GM19452 (cell line): ENCODE results near the gene GKAP1.
"Not testable (repeated sequence)": the region's sequence is repeated elsewhere in the genome, so short reads cannot be mapped to it uniquely, and the experiment has no call there.

Experiments used
- ATAC-seq: cut with Tn5 transposase; IDR thresholded peaks from one replicate; pipeline ENCODE4 v1.9.1; 2021; ENCODE audit not compliant: unreplicated experiment

Gene GKAP1

DNA sequence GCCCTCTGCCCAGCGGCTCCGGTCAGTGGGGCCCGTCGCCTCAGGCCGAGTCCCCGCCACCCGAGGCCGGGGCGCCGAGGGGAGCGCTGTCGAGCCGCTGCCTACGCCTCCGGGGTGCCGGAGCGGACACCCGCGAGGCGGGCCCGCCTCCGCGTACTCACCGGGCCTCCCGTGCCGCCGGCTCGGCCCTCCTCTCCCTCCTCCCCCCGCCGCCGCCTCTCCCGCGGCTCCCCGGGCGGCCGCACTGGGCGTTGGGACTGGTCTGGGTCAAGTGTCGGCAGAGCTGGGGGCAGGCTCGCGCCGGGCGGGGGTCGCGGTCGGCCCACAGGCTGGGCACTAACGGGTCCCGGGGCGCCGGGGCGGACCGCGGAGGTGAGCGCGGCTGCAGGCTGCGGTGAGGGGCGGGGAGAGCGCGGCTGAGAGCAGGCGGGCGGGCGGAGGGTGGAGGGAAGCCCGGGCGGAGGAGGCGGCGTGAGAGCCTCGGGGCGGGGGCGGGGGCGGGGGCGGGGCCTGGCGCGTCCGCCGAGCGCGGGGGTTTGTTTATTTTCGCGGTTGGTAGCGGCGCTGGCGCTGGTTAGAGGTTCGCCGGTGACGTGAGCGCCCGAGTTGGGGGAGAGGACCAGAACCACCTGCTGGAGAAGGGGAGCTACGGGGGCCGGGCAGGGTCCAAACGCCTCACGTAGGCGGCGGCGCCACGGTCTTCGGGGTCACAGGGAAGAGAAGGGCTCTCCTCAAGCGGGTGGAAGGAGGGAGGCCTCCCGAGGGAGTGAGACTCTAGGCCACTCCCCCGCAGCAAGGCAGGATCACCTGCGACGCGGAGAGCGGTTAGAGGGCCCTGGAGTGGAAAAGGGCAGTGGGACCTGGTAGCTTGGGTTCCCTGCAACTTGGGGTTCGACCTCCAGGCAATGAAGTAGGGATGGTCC is at the start of gene GKAP1:
Gene GKAP1 (minus strand): TSS at position 414 of the 923 bp plus-strand sequence. CDS start 11,252 bp downstream, outside the sequence.
- peak; percentile 78 for ATAC-seq

DNA sequence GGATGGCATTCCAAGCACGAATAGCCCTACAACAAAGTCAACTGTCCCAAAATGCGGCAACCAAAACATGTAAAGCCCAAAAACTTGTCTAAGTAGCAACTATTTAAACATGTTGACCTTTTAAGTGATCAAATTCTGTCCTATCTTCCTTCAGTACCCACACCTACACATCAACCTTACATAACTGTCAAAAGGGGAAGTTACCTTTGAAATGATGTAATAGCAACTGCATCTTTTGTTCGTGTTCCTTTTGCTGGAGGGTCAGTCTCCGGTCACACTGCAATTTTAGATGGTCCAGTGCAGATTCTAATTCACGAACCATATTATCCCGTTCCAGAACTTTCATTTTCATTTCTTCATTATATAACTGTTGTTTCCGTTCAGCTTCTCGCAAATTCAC is 32.3 kb upstream of the GKAP1 start:
- ATAC-seq, result peak; percentile 76

DNA sequence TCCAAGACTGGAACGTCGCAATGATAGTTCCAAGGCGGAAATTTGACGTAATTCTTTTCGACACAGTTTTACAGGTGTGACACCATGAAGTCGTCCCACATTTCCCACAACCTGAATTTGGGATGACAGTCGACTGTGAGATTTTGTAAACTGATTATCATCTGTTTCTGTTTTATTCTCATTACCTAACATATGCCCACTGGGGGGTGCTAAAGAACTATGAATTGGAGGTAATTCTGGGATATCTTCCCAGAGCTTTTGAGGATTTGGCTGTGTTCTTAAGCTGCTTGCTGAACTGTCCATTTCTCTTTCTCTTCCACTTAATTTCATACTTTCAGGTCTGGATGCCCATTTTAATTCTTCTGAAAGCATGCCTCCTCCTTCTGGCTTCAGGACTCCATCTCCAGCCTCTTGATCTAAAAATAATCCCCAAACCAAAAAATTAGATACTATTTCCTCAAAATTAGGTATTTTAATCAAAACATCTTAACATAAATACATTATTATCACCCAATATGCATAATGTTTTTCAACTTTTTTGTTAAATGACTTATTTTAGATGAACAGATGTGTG is 19.6 kb upstream of the GKAP1 start:
- not testable (repeated sequence) for ATAC-seq

DNA sequence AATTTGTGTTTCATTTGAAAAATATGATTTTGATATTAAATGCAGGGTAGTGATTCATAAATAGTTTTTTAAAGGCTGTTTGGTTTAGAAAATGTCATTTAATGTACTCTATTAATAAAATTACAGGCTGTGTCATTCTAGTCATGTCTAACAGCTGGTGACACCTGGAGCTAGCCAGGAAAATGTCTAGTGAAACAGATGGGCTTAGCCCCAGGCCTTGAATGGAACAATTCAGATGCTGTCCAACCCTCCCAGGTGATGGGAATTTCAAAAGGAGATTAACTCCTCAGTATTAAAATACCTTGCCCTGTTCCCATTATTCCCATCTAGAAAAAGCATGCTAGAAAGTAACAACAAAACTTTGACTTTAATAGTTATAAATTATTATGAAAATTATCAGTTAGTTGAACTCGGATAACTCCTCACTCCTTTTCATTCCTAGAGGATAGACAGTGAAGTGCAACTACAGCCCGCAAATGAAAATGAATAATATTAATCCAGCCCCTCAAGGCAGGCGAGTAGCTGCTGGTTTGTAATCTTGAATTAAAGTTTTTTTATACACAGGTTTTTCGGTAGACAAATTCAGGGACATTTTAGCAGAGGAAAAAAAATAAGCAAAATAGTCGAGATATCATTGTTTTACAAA is 13.0 kb upstream of the GKAP1 start:
- ATAC-seq, result not testable (repeated sequence)

DNA sequence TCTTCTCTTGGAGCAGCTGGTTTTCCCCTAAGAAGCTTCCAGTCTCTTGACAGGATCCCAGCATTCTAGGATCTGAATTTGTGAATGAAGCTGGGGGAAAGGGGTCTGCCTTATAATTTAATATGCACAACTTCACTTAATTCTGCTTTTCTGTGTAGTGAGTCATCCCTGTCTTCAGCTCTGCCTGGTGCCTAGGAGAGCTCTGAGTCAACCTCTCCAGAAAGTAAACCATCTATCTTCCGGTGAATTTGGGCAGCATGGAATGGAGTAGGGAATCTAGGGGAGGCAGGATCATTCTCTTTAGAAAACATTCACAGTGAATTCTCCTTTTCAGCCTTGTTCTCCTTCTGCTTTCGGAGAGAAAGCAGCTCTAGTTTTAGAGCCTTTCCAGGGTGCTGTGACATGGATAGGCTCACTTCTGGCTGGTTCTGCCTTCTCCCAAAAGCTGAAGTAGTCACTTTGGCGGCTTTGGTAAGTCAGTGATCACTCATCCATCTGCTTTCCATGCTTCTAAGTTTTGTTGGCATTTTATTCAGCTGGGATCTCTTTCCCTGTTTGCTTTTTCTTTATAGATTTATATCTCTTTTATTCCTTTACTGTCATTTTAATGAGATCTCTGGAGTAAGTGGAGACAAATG is 7.5 kb upstream of the GKAP1 start:
- ATAC-seq, result not testable (repeated sequence)

DNA sequence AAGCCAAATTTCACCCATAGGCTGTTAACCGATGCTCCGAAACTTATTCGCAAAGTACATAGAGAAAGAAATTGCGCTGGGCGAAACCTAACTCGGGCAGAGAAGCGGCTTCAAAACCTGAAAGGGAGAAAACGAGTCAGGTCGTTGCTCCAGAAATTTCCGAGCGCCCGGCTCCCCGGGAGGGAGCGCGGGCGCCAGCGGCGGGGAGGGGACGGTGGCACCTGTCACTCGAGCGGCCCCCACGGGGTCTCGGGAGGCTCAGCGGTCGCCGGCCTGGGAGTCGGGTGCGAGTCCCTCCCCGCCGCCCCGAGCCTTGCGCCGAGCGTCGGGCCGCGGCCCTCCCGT is 586 bp downstream of the GKAP1 start:
- ATAC-seq, result peak; percentile 16

DNA sequence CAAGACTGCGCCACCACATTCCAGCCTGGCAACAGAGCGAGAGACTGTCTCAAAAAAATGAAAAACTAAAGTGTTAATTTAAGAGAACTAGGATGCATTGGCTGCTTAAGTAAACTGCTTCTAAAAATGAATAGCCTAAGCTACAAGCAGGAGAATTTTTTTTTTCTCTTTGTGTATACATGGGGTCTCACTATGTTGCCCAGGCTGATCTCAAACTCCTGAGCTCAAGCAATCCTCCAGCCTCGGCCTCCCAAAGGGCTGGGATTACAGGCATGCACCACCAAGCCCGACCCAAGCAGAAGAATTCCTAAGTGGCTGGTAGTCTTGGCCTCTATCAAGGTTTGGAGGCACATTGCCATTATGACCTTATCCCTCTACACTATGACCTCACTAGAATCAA is 2.4 kb downstream of the GKAP1 start:
- not testable (repeated sequence) for ATAC-seq

DNA sequence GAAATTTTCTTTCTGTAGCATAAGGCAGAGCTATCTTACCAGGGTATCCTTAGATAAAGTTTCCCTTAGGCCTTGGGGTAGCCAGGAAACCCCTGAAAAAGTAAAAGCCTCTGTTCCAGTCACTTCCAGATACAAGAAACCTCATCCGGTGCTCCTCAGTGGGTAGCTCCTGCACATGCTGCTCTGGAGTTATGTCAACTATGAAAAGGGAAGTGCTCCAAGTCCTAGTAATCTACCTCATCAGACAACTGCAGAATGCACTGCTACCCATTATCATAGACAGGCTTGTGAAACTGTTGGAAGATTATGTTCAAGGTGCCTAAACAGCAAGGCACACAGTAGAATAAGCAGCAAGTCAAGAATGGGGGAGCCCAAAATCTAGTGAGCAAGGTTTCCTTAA is 8.4 kb downstream of the GKAP1 start:
- not testable (repeated sequence) for ATAC-seq

DNA sequence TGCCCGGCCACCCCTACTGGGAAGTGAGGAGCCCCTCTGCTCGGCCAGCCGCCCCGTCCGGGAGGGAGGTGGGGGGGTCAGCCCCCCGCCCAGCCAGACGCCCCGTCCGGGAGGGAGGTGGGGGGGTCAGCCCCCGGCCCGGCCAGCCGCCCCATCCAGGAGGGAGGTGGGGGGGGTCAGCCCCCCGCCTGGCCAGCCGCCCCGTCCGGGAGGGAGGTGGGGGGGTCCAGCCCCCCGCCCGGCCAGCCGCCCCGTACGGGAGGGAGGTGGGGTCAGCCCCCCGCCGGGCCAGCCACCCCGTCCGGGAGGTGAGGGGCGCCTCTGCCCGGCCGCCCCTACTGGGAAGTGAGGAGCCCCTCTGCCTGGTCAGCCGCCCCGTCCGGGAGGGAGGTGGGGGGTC is 13.1 kb downstream of the GKAP1 start:
- not testable (repeated sequence) for ATAC-seq

DNA sequence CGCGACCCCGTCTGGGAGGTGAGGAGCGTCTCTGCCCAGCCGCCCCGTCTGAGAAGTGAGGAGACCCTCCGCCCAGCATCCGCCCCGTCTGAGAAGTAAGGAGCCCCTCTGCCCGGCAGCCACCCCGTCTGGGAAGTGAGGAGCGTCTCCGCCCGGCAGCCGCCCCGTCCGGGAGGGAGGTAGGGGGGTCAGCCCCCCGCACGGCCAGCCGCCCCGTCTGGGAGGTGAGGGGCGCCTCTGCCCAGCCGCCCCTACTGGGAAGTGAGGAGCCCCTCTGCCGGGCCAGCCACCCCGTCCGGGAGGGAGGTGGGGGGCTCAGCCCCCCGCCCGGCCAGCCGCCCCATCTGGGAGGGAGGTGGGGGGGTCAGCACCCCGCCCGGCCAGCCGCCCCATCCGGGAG is 13.6 kb downstream of the GKAP1 start:
- not testable (repeated sequence) for ATAC-seq

DNA sequence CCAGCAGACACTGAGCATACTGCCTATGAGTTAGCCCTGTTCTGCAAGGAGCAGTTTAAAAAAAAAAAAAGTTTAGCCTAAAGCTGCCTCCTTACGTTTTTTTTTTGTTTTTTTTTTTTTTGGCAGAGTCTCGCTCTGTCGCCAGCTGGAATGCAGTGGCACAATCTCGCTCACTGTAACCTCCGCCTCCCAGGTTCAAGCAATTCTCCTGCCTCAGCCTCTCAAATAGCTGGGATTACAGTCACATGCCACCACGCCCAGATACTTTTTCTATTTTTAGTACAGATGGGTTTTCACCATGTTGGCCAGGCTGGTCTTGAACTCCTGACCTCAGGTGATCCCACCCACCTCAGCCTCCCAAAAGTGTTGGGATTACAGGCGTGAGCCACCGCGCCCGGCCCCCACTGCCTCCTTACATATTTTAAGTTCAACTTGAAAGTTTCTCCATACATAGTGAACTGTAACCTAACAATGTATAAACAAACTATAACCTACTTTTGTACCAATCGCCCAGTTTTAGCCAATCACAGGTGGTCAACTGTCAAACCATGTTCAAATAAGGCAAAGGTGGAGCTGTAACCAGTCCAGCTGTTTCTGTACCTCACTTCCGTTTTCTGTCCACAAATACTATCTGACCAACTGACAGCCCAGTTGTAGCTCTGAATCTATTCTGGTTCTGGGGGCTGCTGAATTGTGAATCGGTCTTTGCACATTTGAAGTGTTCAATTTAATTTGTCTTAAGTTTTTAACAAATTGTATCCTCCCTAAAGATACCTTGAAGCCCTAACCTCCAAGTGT is 17.1 kb downstream of the GKAP1 start:
- ATAC-seq, result no peak

DNA sequence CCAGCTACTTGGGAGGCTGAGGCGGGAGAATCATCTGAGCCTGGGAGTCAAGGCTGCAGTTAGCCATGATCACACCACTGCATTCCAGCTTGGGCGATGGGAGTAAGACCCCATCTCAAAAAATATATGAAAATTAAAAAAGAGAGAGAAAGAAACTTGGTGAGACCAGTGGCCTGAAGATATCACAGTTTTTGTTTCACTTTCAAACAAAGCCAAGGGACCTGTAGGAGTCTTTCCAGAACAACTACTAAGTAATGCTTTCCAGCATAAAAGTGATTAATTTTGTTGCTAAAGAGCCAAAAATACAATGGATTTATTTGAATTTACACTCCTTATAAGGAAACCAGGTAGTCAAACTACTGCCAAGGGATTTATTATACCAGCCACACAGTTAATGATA is 23.5 kb downstream of the GKAP1 start:
- no peak for ATAC-seq

DNA sequence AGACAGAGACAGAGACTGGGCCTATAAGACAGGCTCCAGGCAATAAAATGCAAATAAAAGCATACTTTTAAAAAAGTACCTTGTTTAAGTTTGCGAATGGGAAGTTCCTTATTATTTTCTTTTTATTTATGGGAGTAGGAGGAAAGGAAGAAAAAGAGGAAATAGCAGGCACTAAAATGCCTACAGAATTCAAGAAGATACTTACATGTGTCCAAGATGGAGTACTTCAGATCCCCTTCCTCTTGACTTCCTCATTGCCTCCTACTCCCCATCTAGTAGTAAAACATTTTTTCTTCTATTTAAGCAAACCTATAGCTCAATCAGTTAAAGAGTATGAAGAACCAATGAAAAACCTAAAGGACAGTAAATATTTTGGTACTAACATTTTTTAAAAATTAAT is 24.8 kb downstream of the GKAP1 start:
- no peak for ATAC-seq

DNA sequence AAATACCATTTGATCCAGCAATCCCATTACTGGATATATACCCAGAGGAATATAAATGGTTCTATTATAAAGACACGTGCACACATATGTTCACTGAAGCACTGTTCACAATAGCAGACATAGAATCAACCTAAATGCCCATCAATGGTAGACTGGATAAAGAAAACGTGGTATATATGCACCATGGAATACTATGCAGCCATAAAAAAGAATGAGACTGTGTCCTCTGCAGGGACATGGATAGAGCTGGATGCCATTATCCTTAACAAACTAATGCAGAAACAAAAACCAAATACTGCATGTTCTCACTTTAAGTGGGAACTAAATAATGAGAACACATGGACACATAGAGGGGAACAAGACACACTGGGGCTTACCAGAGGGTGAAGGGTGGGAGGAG is 39.4 kb downstream of the GKAP1 start:
- ATAC-seq, result no peak

DNA sequence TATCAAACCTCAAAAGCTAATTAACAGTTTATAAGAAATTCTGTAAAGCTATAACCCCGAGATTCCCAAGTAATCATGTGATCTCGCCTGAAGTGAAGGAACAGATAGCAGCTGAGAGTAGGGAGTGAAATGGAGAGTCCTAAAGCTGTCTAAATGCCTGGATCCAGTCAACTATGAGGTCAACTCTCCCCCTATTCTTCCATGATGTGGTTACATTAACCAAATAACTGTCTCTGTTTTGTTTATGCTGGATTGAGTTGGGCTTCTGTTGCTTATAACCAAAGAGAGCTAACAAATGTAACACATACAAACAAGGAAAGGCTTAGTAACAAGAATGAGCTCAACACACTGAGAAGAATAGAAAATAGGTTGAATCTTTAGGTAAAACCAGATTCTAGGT is 41.6 kb downstream of the GKAP1 start:
- ATAC-seq, result no peak

DNA sequence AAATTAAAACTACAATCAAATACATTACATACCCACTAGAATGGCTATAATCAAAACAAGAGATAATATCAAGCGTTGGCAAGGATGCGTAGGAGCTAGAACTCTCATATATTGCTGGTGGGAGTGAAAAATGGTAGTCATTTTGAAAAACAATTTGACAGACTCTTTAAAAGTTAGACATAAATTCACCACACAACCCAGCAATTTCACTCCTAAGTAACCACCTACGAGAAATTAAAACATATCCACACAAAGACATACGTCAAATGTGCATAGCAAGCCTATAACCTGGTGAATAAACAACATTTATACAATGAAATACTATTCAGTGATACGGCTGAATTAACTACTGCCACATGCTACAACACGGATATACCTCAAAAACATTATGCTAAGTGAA is 44.7 kb downstream of the GKAP1 start:
- no peak for ATAC-seq

DNA sequence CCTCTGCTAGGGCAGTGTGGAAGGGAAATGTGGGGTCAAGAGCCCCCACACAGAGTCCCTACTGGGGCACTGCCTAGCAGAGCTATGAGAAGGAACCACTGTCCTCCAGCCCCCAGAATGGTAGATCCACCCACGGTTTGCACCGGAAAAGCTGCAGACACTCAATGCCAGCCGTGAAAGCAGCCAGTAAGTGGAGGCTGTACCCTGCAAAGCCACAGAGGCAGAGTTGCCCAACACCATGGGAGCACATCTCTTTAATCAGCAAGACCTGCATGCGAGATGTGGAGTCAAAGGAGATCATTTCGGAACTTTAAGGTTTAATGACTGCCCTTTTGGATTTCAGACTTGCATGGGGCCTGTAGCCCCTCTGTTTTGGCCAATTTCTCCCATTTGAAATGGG is 52.2 kb downstream of the GKAP1 start:
- ATAC-seq, result no peak

DNA sequence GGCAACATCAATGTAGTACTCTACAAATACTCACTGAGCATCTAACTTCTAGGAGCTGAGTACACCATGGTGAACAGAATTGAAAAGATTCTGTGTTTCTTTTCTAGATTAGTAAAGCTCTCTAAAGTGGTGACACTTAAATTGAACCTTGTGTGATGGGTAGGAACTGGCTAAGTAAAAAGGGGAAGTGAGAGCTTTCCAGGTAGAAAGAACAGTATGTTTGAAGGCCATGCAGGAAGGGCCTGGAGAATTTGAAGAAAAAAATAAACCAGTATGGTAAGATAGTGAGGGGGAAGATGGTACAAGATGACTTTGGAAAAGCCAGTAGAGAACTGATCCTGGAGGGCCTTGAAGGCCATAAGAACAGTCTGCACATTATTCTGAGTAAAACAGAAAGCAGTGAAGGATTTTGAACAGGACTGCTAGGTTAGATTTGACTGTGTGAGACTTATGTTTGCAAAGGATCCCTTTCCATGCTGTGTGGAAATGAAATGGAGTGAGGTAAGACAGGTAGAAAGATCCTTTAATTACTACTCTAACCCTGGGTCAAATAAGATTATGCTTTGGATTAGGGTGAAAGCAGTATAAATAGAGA is 63.1 kb downstream of the GKAP1 start:
- peak; percentile 73 for ATAC-seq

DNA sequence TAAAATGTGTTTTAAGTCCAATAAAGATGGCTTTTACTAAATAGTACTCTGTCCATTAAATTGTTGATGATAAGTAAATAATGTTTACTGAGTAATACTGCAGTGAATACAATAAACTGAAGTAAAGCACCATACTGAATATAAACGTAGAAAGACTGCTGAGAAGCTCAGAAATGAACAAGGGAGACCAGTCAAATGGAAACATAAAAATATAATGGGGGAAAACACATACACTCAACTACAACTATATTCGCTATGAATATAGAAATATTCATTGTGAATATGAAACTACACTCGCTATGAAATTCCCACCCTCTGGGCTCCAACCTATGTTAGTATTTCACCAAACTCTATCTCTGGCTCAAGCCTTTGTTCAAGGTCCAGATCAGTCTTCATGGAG is 67.9 kb downstream of the GKAP1 start:
- ATAC-seq, result no peak

DNA sequence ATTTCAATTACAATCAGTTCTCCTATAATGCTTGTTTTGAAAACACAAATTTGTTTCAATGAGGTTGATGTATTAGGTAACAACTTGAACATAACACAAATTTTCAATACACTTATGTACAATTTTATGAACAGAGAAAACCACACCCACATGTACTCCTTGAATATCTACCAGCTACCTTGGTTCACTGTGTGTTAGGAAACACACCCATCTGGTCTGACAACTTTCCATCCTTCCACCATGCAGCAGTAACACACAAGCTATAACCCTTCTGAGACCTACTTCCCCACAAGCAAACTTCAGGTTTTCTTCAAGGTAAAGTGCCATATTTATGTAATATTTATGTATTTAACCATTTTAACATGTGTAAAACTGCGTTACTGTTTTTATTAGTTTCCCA is 73.4 kb downstream of the GKAP1 start:
- no peak for ATAC-seq
